Activated naive CD4-positive, alpha-beta T cell treated with anti-CD3 and anti-CD28 coated beads, Interleukin-2, amount 50 U/mL, for 72 hours (primary cell): ENCODE results near the gene METTL22. TPM values are rescaled to one million over a fixed set of nuclear protein-coding genes. Genes with fewer than 3 reads are reported as not detected.

ENCODE experiments used
- ATAC-seq, 2 donors: fragments of 150-1000 bp; cut with Tn5 transposase; 2 replicates each; pipeline ENCODE4 v1.10.0; 2021; ENCODE audit warnings: mild to moderate bottlenecking in 2 of 2, moderate library complexity in 2 of 2
- DNase-seq, 2 donors: peaks; one replicate each; pipeline ENCODE4 v3.0.0; 2021 to 2022; ENCODE audit warnings: low spot score in 2 of 2
- H3K27ac Mint-ChIP-seq, 2 donors: one replicate each; pipeline ENCODE4 v1.8.0; 2022; ENCODE audit warnings: mild to moderate bottlenecking in 2 of 2, mixed read lengths in 2 of 2
- H3K36me3 Mint-ChIP-seq, 2 donors: one replicate each; pipeline ENCODE4 v1.8.0; 2022; ENCODE audit warnings: mixed read lengths in 2 of 2
- H3K9me3 Mint-ChIP-seq, 2 donors: one replicate each; pipeline ENCODE4 v1.8.0; 2022; ENCODE audit warnings: mixed read lengths in 2 of 2
- total RNA-seq, 2 donors: library from RNA; stranded (reverse); gene quantifications; one replicate each; pipeline ENCODE4 v1.2.3, GENCODE V29; 2022

METTL22 gene
- total RNA-seq, 2 donors from 2014 or later: 38.9 to 50.7 TPM

GRCh38 chr16:8686031-8686621, 64.6 kb downstream of the METTL22 start:
- no peak for DNase-seq
- peaks cover 11 to 14% of the 10 kb centered on the region in 2 donors for H3K9me3 Mint-ChIP-seq

DNA sequence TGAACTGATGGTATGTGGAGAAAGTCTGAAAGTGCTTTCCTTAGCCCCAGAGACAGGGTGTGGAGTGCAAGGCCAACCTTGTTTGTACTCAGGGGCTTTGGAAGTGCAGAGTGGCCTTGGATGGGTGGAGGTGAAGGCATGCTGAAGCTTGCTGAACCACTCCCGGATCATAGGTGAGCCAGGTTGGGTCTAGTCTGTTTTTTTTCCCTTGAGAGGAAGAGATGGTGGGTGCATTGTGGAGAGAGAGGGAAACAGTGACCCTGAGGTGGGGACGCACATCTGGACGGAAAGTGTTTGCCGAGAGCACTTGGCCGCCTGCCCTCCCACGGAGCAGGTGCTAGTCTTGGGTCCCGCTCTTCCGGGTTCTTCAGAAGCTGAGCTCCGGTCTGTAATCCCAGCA, 65.4 kb downstream of the METTL22 start:
- H3K9me3 Mint-ChIP-seq: peaks cover 11 to 14% of the 10 kb centered on the region in 2 donors

More at GRCh38 chr16:8686031-8686621, 64.6 kb downstream of the METTL22 start:
- no peak overlapping the region for H3K27ac Mint-ChIP-seq
- no peak for ATAC-seq
- H3K36me3 Mint-ChIP-seq: peaks cover 26 to 30% of the 10 kb centered on the region in 2 donors

GRCh38 chr16:8689686-8690085, 68.2 kb downstream of the METTL22 start:
- ATAC-seq: no peak

More for the DNA sequence above, 65.4 kb downstream of the METTL22 start:
- Mint-ChIP-seq H3K36me3 (peaks cover 26 to 30% of the 10 kb centered on the region in 2 donors), H3K27ac (no peak overlapping the region)
- ATAC-seq: no peak
- no peak for DNase-seq

DNA sequence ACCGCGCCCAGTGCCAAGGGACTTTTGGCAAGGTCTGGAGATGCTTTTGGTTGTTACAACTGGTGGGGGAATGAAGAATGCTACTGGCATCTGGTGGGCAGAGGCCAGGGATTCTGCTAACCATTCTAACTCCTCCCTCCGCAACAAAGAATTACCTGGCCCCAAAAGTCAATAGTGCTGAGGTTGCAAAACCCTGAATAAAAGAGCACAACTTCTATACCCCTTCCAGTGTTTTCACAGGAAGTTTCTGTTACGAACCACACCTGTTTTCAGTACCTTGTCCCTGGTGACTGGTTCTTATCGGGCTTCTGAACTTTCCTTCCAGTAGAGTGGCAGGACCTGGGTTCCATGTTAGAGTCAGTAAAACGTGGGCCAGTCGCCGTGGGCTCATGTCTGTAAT, 70.2 kb downstream of the METTL22 start:
- Mint-ChIP-seq H3K9me3 (peaks cover 11 to 14% of the 10 kb centered on the region in 2 donors), H3K36me3 (peaks cover 24% of the 10 kb centered on the region in 2 donors), H3K27ac (no peak overlapping the region)
- DNase-seq (no peak), ATAC-seq (no peak)

More at GRCh38 chr16:8689686-8690085, 68.2 kb downstream of the METTL22 start:
- H3K36me3 Mint-ChIP-seq: peaks cover 26 to 30% of the 10 kb centered on the region in 2 donors
- H3K27ac Mint-ChIP-seq: no peak overlapping the region
- H3K9me3 Mint-ChIP-seq: peaks cover 11 to 14% of the 10 kb centered on the region in 2 donors
- no peak for DNase-seq

GRCh38 chr16:8694795-8695728, 73.6 kb downstream of the METTL22 start:
- Mint-ChIP-seq H3K27ac (peak overlapping the region; percentile 26), H3K9me3 (peaks cover 3 to 5% of the 10 kb centered on the region in 2 donors), H3K36me3 (peaks cover 8% of the 10 kb centered on the region in 2 donors)
- ATAC-seq (no peak), DNase-seq (no peak)

DNA sequence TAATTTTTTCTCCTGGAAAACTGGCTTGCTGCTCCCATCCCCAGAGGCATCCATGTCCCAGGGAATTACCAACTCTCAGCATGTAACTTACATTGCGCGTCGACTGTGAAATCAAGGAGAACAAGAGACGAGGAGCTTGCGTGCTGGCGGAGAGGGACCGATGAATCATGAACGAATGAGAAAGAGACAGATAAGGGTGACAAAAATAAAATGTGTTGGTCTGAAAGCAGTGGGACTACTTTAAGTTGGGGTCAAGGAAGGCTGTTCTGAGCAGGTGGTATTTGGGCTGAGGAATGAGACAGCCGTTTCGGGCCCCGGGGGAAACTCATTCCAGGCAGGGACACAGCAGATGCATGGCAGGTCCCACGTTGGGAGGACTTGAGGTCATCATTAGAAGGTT, 75.4 kb downstream of the METTL22 start:
- no peak for ATAC-seq
- H3K36me3 Mint-ChIP-seq: no peaks in the 10 kb centered on the region
- DNase-seq: no peak
- no peaks in the 10 kb centered on the region for H3K9me3 Mint-ChIP-seq
- H3K27ac Mint-ChIP-seq: no peak overlapping the region

GRCh38 chr16:8697965-8698364, 76.5 kb downstream of the METTL22 start:
- Mint-ChIP-seq H3K36me3 (no peaks in the 10 kb centered on the region), H3K9me3 (no peaks in the 10 kb centered on the region), H3K27ac (no peak overlapping the region)
- no peak for DNase-seq
- no peak for ATAC-seq

Other genes with a start within 250 kb of the METTL22 start
- not detected for gene TMEM114, start 31.2 kb upstream of the METTL22 start, total RNA-seq
- 1 to 10 TPM; 3.5 to 8.7 TPM for gene ABAT, start 52.9 kb downstream of the METTL22 start, total RNA-seq
- gene TMEM186, start 175.9 kb downstream of the METTL22 start, total RNA-seq: 10 to 100 TPM; 15.1 to 19.8 TPM
- 10 to 100 TPM; 24.2 to 46.2 TPM for gene PMM2, start 176.1 kb downstream of the METTL22 start, total RNA-seq
- gene CARHSP1, start 247.3 kb downstream of the METTL22 start, total RNA-seq: 100 to 1,000 TPM in 1 of 2 donors, 10 to 100 TPM in 1; 88.1 to 106 TPM